Left lung (tissue), 10 donors: Measurements from ENCODE around the gene FRY. TPM values are rescaled to one million over a fixed set of nuclear protein-coding genes. Genes with fewer than 3 reads are reported as not detected.

Source experiments
- ATAC-seq: fragments of 200-7000 bp; cut with Tn5 transposase; one replicate; pipeline ENCODE4 v1.9.1; 2020; ENCODE audit warnings: moderate library complexity
- DNase-seq, 4 donors: peaks; one replicate each; pipeline ENCODE4 v3.0.0-alpha.2; 2013 to 2020
- H3K27ac ChIP-seq, 2 donors: fragments of 200-600 bp; sonication (generic) in 1 of 2; one replicate each; pipeline versions ENCODE4 v1.5.0 to v1.8.0; 2020 to 2021
- H3K27me3 ChIP-seq, 2 donors: fragments of 200-600 bp; sonication (generic) in 1 of 2; one replicate each; pipeline versions ENCODE4 v1.5.0 to v1.8.0; 2020 to 2021
- H3K36me3 ChIP-seq, 2 donors: fragments of 200-600 bp; sonication (generic) in 1 of 2; one replicate each; pipeline versions ENCODE4 v1.5.0 to v1.8.0; 2020 to 2021
- H3K4me1 ChIP-seq, 2 donors: fragments of 200-600 bp; one replicate each; pipeline ENCODE4 v1.8.0; 2021
- H3K4me3 ChIP-seq, 2 donors: fragments of 200-600 bp; sonication (generic) in 1 of 2; one replicate each; pipeline versions ENCODE4 v1.5.0 to v1.8.0; 2020 to 2021; ENCODE audit warnings: mild to moderate bottlenecking in 1 of 2
- H3K9me3 ChIP-seq, 2 donors: fragments of 200-600 bp; sonication (generic) in 1 of 2; one replicate each; pipeline versions ENCODE4 v1.5.0 to v1.8.0; 2020 to 2021
- CTCF ChIP-seq, 2 donors: fragments of 200-600 bp; sonication (generic) in 1 of 2; IDR thresholded peaks; one replicate each; pipeline versions ENCODE4 v1.5.0 to v1.8.0; 2021; ENCODE audit warnings: antibody characterized with exemption in 2 of 2
- intact Hi-C, 2 donors: fragments of 100-400 bp; cut with DNase I; formaldehyde crosslinking; loops; one replicate each; pipeline versions ENCODE4 v1.11.2 to v1.14.2; 2022
- polyA plus RNA-seq, 6 donors: library from polyadenylated mRNA; unstranded; fragments of 120-200 nt; gene quantifications; one replicate each; pipeline ENCODE4 v1.2.1, GENCODE V29; 2013; ENCODE audit not compliant: insufficient read length in 6 of 6
- total RNA-seq, 2 donors: library from RNA; stranded (reverse); fragmentation: NEBNext Ultra II Directional; extraction: Animal tissue kit (Norgen Biotek cat#: 25700); gene quantifications; one replicate each; pipeline ENCODE4 v1.2.1, GENCODE V29; 2021
- donor health status: DM: no; HTN: yes; CAD: no.
- donor health status: DM: no; HTN: no; CAD: no.

The FRY gene
- total and polyA plus RNA-seq, 8 donors = 41.6 to 53.4 (median 49.2) TPM

GRCh38 chr13:32285633-32285965 lies 254.0 kb downstream of the FRY start:
- DNase-seq (no peak), ATAC-seq (no peak)
- no peak overlapping the region for H3K27ac ChIP-seq
- TF ChIP-seq CTCF (IDR thresholded peaks at IDR 0.05) = no peak
- H3K4me3 ChIP-seq = no peak overlapping the region
- peaks cover 0 to 23% of the 10 kb centered on the region in 2 donors for H3K36me3 ChIP-seq
- no peaks in the 10 kb centered on the region for H3K9me3 ChIP-seq
- no peaks in the 10 kb centered on the region for H3K27me3 ChIP-seq
- intact Hi-C loops = no loop called here
- H3K4me1 ChIP-seq = peaks cover 5 to 6% of the 10 kb centered on the region in 2 donors

GRCh38 chr13:32297206-32297605 lies 265.6 kb downstream of the FRY start:
- no peaks in the 10 kb centered on the region for H3K4me1 ChIP-seq
- intact Hi-C loops = no loop called here
- H3K27me3 ChIP-seq = no peaks in the 10 kb centered on the region
- H3K4me3 ChIP-seq = no peak overlapping the region
- DNase-seq = no peak
- H3K27ac ChIP-seq = no peak overlapping the region
- no peak for TF ChIP-seq CTCF (IDR thresholded peaks at IDR 0.05)
- H3K36me3 ChIP-seq = peaks cover 0 to 24% of the 10 kb centered on the region in 2 donors
- ATAC-seq = no peak
- H3K9me3 ChIP-seq = no peaks in the 10 kb centered on the region

GRCh38 chr13:32298695-32299094 lies 267.1 kb downstream of the FRY start:
- intact Hi-C loops = no loop called here
- no peak for ATAC-seq
- Histone ChIP-seq H3K4me3 (no peak overlapping the region), H3K27me3 (no peaks in the 10 kb centered on the region), H3K9me3 (no peaks in the 10 kb centered on the region), H3K36me3 (peaks cover 0 to 24% of the 10 kb centered on the region in 2 donors), H3K4me1 (no peaks in the 10 kb centered on the region), H3K27ac (no peak overlapping the region)
- no peak for DNase-seq
- TF ChIP-seq CTCF (IDR thresholded peaks at IDR 0.05) = no peak

GRCh38 chr13:32299893-32300292 lies 268.3 kb downstream of the FRY start:
- Histone ChIP-seq H3K9me3 (no peaks in the 10 kb centered on the region), H3K27me3 (no peaks in the 10 kb centered on the region), H3K27ac (no peak overlapping the region), H3K4me1 (no peaks in the 10 kb centered on the region), H3K36me3 (peaks cover 0 to 15% of the 10 kb centered on the region in 2 donors), H3K4me3 (no peak overlapping the region)
- intact Hi-C loops = no loop called here
- TF ChIP-seq CTCF (IDR thresholded peaks at IDR 0.05) = no peak
- ATAC-seq (no peak), DNase-seq (no peak)

- Histone ChIP-seq H3K9me3 (no peaks in the 10 kb centered on the region), H3K27ac (no peak overlapping the region), H3K36me3 (peaks cover 0 to 10% of the 10 kb centered on the region in 2 donors), H3K4me3 (no peak overlapping the region), H3K27me3 (no peaks in the 10 kb centered on the region), H3K4me1 (no peaks in the 10 kb centered on the region)
- intact Hi-C loops = no loop called here
- no peak for TF ChIP-seq CTCF (IDR thresholded peaks at IDR 0.05)
- DNase-seq = no peak
- no peak for ATAC-seq
Observed at GRCh38 chr13:32300406-32300805, 268.8 kb downstream of the FRY start.
